HS-5 (cell line): ENCODE results near the gene TDRD1.

ENCODE experiments used
- DNase-seq: peaks from one replicate; pipeline ENCODE4 v3.0.0-alpha.2; 2012; ENCODE audit warnings: low read depth

Gene TDRD1

GRCh38 chr10:114271075-114271778, 92.1 kb downstream of the TDRD1 start:
- no peak for DNase-seq

GRCh38 chr10:114271779-114272167, 92.6 kb downstream of the TDRD1 start:
- peak; percentile 92 for DNase-seq

DNA sequence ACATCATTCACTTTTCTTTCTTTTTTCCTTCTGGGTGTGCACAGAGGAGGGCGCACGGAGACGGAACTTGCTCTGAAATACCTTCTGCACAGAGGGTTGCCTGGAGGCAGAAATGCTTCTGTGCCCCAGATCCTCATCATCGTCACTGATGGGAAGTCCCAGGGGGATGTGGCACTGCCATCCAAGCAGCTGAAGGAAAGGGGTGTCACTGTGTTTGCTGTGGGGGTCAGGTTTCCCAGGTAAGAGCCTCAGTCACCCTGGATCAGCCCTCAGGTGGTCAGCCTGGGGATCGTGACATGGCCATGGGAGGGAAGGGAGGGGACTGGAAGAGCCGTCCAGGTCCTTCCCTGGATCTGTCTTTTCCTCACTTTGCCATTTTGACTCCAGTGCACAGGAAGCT, 93.5 kb downstream of the TDRD1 start:
- DNase-seq: no peak

GRCh38 chr10:114273910-114274309, 94.8 kb downstream of the TDRD1 start:
- no peak for DNase-seq

- no peak for DNase-seq
Measured at GRCh38 chr10:114274616-114275453, 95.7 kb downstream of the TDRD1 start.

DNA sequence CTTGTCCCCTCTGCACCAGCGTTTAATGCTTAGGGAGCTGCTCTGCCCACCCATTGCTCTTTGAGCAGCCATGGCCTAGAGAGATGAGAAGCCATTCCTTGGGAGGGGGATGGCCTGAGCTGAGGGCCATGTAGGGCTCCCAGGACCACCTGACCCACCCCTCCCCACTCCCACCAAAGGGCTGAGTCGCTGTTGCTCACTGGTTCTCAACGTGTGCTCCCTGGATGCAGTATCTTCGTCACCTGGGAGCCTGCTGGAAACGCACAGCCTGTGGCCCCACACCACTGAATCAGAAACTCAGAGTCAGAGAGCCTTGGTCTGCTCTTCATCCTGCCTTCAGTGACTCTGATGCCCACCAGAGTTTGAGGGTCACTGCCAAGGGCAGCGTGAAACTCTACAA, 96.9 kb downstream of the TDRD1 start:
- DNase-seq: no peak

- no peak for DNase-seq
Measured at GRCh38 chr10:114276671-114277070, 97.5 kb downstream of the TDRD1 start.

- DNase-seq: no peak
Measured at GRCh38 chr10:114278140-114278883, 99.2 kb downstream of the TDRD1 start.

DNA sequence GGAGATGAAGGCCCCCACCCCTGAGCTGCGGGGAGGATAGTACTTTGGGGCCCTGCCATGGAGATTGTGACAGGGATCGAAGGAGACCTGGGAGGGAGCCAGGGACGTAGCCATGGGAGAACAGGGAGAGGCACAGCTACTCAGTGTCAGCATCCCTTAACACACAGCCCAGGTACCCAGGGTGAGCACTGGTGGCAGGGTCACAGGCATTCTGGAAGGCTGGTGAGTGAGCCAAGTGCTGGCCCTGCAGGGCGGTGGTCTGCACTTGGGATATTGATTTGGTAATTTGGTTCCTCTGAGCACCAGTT, 99.7 kb downstream of the TDRD1 start:
- DNase-seq: no peak

GRCh38 chr10:114279289-114279688, 100.1 kb downstream of the TDRD1 start:
- no peak for DNase-seq

- no peak for DNase-seq
Measured at GRCh38 chr10:114279901-114280644, 100.9 kb downstream of the TDRD1 start.

GRCh38 chr10:114281006-114281405, 101.9 kb downstream of the TDRD1 start:
- DNase-seq: no peak

DNA sequence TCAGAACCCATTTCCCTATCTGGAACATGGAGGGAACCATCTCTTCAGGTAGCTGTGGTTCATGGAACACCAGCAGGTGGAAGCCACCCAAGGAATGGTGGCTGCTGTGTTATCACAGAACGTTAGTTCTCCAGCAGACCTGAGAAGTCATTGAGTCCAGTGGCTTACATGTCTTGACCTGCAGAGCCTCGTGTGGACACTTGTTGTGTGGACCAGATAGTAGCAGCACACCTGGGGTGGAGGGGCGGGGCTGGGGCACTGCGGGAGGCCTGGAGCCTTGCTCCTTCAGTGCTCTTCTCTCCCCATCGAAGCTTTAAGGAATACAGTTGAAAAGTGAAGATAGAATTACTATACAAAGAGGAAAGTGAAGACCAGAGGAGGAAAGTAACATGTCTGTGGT, 102.3 kb downstream of the TDRD1 start:
- no peak for DNase-seq
